Bronchial epithelial cell (primary cell): ENCODE measurements around the gene PIK3C2B. TPM values are rescaled to one million over a fixed set of nuclear protein-coding genes. Genes with fewer than 3 reads are reported as not detected.

Experiments
- DNase-seq: peaks from one replicate; pipeline ENCODE4 v3.0.0-alpha.2; 2010; ENCODE audit warnings: low read depth
- FAIRE-seq: peaks from 2 replicates; lab custom pipeline; 2011; peaks lifted over from hg19 to GRCh38; lab: Jason Lieb, UNC
- H3K27me3 ChIP-seq: 2 replicates; pipeline ENCODE4 v1.5.1; 2011; ENCODE audit warnings: low read length; ENCODE audit not compliant: control insufficient read depth, insufficient read depth
- H3K36me3 ChIP-seq: 2 replicates; pipeline ENCODE4 v1.5.1; 2011; ENCODE audit warnings: low read length; ENCODE audit not compliant: control insufficient read depth, insufficient read depth
- H3K4me3 ChIP-seq: 2 replicates; pipeline ENCODE4 v1.5.1; 2011; ENCODE audit warnings: mild to moderate bottlenecking, low read depth, low read length, control low read depth
- total RNA-seq: library from RNA; depleted of rRNA; stranded (reverse); fragments of >200 nt; gene quantifications from 2 replicates; pipeline ENCODE4 v1.2.1, GENCODE V29; 2014
- TF ChIP-seq, protein P1 (sequence below): IDR thresholded peaks from 2 replicates; pipeline ENCODE4 v1.5.1; 2011; ENCODE audit warnings: mild to moderate bottlenecking, moderate library complexity, low read length, control low read depth, inconsistent platforms; ENCODE audit not compliant: insufficient read depth, severe bottlenecking

PIK3C2B gene
- total RNA-seq, 1 donor from 2014 or later, result 2.1 TPM

DNA sequence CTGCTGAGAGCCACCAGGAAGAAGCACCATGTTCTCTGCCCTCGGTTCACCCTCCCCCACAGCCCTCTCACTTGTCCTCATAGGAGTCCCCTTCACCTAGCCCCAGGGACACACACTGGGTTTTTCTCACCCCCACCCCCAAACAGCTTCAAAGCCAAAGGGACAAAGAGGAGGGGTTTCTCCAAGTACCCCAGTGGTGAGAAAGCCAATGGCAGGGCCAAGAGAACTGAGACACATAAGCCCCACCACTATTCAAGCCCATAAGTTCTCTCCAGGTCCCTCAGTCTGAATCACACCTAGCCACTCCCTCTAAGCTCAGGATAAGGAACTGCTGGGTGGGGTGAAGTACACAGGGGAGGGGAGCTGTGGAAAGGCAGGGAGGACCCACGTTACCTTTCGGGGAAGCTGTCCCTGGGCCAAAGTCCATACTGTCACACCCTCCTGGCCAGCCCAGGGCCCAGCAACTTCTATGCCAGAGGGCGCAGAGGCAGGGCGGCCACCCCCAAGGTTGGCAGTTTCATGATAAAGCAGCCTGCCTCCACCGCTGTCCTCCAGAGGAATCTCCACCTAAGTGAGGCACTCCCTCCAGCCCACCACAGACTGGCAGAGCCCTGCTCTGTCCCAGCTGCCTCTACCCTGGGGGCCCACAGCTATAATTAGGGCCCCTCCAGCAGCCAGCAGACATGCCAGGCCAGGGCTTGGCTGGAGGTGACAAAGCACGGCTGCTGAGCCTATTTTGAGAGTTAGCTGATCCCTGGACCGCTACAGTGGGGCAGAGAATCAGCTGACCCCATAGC, 43.9 kb downstream of the PIK3C2B start:
- H3K36me3 ChIP-seq, result peaks cover 10% of the 10 kb centered on the region
- H3K4me3 ChIP-seq, result no peak overlapping the region
- FAIRE-seq, result no peak
- no peaks in the 10 kb centered on the region for H3K27me3 ChIP-seq
- TF ChIP-seq, protein P1, sequence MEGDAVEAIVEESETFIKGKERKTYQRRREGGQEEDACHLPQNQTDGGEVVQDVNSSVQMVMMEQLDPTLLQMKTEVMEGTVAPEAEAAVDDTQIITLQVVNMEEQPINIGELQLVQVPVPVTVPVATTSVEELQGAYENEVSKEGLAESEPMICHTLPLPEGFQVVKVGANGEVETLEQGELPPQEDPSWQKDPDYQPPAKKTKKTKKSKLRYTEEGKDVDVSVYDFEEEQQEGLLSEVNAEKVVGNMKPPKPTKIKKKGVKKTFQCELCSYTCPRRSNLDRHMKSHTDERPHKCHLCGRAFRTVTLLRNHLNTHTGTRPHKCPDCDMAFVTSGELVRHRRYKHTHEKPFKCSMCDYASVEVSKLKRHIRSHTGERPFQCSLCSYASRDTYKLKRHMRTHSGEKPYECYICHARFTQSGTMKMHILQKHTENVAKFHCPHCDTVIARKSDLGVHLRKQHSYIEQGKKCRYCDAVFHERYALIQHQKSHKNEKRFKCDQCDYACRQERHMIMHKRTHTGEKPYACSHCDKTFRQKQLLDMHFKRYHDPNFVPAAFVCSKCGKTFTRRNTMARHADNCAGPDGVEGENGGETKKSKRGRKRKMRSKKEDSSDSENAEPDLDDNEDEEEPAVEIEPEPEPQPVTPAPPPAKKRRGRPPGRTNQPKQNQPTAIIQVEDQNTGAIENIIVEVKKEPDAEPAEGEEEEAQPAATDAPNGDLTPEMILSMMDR, result no peak
- DNase-seq, result peak; percentile 58

DNA sequence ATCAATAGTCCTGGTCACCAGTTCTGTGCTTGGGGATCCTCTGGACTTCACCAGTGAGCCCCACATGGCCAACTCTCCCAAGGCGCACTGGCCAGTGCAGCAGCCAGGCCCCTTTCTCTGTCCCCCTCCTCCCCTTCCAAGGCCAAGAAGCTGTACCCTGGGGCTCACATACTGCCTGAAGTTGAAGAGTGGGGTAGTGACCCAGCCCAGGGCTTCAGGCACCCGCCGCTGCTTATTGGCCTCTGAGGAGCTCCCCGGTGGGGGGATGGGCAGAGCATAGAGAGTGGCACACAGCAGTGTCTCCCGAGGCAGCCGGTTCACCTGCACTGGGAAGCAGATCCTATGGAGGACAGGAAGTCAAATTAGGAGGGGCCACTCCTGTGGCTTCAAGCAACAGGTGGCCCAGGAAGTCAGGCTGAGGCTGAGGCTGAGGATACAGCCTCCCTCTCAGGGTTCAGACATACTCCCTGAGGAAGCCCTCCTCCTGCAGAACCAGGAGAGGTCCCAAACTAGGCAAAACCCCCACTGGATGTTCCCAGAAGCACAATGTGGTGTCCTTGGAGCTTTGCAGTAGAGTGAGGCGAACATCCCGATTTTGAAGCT, 44.8 kb downstream of the PIK3C2B start:
- TF ChIP-seq, protein P1, result no peak
- no peak for DNase-seq
- H3K4me3 ChIP-seq, result no peak overlapping the region
- H3K36me3 ChIP-seq, result peaks cover 7% of the 10 kb centered on the region
- H3K27me3 ChIP-seq, result no peaks in the 10 kb centered on the region
- no peak for FAIRE-seq

DNA sequence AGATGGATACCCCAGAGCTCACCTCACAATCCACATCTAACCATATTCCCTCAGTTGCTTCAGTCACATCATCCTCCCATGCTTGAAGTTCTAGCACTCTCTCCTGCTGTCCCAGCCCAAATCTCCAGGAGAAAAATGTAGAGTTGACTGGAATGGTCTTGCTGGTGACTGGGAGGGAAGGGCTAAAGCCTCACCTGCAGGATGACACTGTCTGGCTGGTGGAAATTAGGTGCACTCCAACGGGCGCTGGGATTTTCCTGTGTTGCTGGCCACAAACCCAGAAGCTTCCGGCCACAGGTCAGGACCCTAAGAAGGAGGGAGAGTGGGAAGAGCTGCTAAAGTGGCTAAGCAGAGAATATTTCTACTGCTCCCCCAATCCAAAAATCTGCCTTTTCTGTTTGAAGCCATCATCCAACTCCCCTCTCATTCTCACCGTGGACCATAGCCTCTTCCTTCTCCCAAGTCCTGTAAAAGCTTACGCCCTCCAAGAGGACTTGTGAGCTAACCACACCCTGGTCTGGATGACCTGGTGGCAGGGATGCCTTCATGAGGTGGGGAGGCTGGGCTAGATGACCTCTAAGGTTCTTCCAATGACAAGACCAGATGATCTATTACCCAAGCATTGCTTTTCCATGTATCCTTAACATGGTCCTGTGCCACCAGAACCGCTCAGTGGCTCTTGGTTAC, 45.5 kb downstream of the PIK3C2B start:
- Histone ChIP-seq H3K27me3 (no peaks in the 10 kb centered on the region), H3K4me3 (no peak overlapping the region), H3K36me3 (peaks cover 7% of the 10 kb centered on the region)
- FAIRE-seq (no peak), DNase-seq (no peak)
- TF ChIP-seq, protein P1, result no peak

DNA sequence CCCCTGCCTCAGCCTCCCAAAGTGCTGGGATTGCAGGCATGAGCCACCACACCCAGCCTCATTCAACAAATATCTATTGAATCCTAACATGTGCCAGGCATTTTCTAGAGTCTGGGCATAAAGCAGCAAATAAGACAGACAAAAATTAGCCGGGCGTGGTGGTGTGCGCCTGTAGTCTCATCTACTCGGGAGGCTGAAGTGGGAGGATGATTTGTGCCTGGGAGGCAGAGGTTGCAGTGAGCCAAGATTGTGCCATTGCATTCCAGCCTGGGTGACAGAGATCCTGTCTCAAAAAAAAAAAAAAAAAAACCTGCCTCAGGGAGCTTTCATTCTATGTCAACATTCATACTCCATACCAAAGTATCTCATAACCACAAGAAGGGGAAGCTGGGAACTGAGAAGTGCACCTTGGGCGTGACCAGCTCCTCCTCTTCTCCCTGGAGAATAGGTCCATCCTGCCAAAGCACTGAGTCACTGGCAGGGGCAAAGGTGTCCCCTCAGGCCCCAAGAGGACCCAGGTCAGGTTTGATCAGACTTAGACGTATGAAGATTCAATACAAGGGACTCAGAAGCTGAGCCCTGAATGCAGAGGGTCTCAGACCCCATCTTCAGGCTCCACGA, 46.2 kb downstream of the PIK3C2B start:
- TF ChIP-seq, protein P1, result no peak
- peaks cover 7% of the 10 kb centered on the region for H3K36me3 ChIP-seq
- H3K4me3 ChIP-seq, result no peak overlapping the region
- DNase-seq (peak; percentile 88), FAIRE-seq (no peak)
- H3K27me3 ChIP-seq, result no peaks in the 10 kb centered on the region

DNA sequence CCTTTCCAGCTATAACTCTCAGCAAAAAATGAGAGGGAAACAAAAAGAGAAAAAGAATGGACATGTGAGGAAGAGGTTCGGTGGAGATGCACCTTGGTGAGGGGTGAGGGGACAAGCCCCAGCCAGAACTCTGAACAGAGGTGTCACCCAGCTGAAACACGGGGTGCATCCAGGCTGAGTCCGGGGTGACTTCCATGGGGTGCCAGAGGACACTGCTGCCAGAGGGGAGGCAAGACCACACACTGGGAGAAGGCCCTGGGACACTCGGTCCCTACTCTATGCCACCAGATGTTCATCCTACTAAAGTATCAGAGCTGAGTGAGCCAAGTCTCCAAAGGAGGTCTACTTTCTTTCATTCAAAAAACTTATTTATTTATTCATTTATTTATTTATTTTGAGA, 46.9 kb downstream of the PIK3C2B start:
- H3K4me3 ChIP-seq, result no peak overlapping the region
- H3K27me3 ChIP-seq, result no peaks in the 10 kb centered on the region
- DNase-seq (no peak), FAIRE-seq (no peak)
- peaks cover 7% of the 10 kb centered on the region for H3K36me3 ChIP-seq
- TF ChIP-seq, protein P1, result no peak
